ENCODE results near the gene ZSWIM7.

- TF ChIP-seq CTCF (IDR thresholded peaks at IDR 0.05) (no peak), POLR2AphosphoS5 (IDR thresholded peaks at IDR 0.05) (no peak), POLR2A (IDR thresholded peaks at IDR 0.05) (no peak)
These were observed 42.3 kb downstream of the ZSWIM7 start for GRCh38 chr17:15957206-15957605.

Measured in suprapubic skin (tissue), 4 donors.